HUDEP-2 (cell line): Measurements from ENCODE around the gene LYG1.
"Not testable (repeated sequence)": the region's sequence is repeated elsewhere in the genome, so short reads cannot be mapped to it uniquely, and the experiment has no call there.

Experiments used
- DNase-seq, 76 experiments: peaks; one replicate each; lab custom pipeline; 2025; ENCODE audit not compliant: unreplicated experiment in 76 of 76; lab: John Stamatoyannopoulos, UW

LYG1 gene

DNA sequence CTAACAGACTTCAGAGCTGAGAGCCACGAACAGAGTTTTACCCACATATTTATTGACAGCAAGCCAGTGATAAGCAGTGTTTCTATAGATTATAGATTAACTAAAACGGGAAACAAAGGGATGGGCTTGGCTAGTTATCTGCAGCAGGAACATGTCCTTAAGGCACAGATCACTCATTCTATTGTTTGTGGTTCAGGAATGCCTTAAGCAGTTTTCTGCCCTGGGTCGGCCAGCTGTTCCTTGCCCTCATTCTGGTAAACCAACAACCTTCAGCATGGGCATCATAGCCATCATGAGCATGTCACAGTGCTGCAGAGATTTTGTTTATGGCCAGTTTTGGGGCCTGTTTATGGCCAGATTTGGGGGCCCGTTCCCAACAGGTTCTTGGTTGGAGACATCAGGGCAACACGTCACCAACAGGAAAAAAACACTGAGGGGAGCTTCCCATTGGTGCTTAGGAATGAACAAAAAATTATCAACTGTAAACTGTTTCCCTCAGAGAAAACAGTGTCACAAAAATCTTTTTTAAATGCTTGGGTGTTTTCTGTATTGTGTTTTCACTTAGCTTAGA, 22.7 kb downstream of the LYG1 start:
- DNase-seq = not testable (repeated sequence)

DNA sequence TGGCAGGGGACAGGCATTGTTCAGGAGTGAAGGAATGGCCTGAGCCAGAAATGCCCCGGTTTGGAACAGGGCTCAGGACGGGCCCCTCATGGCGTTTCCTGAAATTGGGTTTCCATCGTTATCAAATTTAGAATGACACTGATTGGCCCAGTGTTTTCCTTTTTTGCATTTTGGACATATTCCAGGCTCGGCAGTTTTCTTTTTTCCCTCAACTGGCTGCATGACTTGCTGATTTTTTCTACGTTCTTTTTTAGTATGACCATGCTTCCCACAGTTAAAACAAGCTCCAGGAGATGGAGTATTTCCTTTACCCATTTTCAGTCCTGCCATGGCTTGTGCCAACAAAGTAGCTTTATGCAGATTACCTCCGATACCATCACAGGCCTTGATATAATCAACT, 25.1 kb downstream of the LYG1 start:
- no peak for DNase-seq

DNA sequence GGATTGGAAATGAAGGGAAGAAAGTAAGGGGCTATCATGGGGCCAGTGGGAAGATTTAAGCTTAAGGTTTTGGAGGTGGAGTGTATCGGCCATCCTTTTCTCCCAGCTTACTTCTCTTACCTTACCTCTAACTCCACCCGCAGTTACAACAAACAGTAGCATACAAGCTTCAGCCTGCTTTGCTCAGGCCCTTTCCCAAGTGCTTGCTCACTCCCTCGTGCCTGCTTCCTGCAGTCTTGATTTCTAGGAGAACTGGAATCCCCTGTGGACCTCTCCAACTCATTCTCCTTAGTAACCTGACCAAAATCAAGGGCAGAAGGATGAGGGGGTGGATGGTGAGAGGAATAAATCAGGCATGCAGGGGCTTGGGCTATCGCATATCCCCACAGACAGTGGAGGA, 39.8 kb downstream of the LYG1 start:
- no peak for DNase-seq

DNA sequence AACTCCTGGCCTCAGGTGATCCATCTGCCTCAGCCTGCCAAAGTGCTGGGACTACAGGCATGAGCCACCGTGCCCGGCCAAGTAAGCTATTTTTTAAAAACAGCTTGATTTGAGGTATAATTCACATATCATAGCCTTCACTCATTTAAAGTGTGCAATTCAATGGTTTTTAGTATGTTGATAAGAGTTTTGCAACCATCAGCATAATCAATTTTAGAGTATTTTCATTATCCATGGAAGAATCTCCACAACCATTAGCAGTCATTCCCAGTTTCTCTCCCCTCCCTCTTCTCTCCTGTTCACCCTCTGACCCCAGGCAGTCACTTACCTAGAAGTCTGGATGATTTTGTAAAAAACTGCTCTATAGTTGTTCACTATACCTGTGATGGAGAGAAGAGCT, 40.8 kb downstream of the LYG1 start:
- no peak for DNase-seq

DNA sequence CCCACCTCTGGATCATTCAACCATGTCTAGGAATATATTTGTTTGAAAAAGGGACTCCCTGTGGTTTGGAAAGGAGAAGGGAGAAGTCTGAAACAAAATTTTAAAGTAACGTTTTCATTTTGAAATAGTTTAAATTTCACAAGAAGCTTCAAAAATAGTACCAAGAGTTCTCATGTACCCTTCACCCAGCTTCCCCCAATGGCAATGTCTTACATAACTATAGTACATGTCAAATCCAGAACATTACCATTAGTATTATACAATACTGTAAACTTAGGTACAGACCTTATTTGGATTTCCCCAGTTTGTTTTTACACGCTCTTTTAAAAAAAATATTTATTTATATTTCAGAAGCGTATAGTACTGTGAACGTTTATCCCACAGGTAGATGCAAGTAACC, 41.5 kb downstream of the LYG1 start:
- DNase-seq = no peak

DNA sequence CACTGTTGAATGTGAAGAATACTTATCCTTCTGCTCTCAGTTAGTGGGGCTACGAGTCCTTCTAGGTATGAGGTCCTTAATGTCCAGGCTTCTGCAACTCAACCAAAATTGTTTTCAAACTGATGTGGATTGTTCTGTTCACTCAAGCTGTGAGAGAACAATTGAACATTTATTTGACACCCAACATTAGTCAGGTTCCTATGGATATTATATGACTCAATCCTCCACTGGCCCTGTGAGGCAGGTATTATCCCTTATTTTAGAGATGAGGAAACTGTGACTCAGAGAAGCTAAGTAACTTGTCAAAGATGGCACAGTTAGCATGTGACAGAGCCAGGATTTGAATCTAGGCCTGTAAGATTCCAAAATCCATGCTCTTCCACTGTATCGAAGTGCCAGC, 44.3 kb downstream of the LYG1 start:
- DNase-seq = no peak

DNA sequence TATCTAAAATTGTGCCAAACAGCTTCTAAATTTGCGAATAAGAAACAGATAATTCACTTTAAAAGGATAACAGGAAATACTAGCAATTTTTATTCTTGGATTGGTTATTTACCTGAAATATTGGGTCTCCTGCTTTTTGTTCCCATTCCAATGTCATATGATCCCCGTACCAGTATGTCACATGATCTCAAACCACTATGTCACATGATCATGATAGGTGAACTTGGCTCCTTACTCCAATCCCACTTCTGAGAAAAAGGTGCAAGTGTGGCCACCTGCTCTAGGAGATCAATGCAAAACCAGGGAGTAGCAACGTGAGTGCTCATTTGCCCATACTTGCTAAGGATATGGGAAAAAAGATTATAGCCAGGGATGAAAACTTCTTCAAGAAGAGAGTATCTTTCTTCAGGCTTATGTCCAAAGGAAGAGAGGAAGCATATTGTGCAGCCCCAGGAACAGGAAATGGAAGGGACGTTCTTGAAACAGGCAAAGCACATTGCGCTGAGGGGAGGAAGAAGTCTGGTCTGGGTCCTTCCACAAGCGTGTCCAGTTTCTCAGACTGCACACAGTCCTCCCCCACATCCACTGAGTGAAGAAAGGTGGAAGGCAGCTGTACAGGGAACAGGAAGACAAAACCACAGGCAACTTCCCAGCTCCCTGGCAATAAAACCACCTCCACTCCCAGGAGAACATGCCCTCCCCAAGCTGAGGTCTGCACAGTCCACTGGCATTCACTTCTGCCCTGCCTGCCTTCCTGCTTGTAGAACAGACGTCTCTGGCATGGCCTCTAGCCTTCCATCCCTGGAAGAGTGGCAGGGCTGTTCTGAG, 45.3 kb downstream of the LYG1 start, which contains the start of gene LYG2:
TSS of gene LYG2 (minus strand) at position 176 of the 828 bp plus-strand sequence. CDS start 1,406 bp downstream, outside the sequence.
- no peak for DNase-seq

DNA sequence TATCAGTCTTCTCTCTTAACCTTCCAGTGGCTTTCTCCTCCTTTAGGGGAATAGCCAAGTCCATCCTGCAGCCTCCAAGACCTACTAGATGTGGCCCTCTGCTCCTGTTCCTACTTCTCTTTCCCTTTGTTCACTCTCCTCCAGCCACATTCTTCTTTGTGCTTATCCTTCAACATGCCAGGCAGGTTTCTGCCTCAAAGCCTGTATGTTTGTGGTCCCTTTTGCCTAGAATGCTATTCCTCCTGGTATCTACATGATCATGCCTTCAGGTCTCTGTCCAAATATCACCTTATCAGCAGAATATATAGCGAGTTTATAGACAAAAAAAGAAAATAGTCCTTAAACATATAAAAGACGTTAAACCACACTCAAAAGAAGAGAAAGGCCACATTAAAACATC, 51.0 kb downstream of the LYG1 start:
- no peak for DNase-seq

DNA sequence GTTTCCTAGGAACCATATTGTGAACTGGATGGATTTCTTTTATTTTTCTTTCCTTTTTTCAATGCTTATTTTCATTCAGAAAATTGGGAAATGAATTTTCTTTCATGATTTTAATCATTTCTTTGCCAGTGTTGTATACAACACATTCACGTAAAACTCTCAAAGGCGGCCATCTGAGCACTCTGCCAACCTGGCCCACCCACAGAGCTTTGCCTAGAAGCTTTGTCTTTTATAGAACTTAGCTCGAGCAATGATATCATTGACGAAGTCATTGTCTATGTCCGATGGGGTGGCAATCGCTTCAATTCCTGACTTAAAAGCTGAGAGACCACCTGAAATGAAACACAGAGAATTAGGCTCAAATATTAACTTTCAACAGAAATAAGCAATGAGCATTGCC, 58.8 kb downstream of the LYG1 start:
- DNase-seq = no peak

DNA sequence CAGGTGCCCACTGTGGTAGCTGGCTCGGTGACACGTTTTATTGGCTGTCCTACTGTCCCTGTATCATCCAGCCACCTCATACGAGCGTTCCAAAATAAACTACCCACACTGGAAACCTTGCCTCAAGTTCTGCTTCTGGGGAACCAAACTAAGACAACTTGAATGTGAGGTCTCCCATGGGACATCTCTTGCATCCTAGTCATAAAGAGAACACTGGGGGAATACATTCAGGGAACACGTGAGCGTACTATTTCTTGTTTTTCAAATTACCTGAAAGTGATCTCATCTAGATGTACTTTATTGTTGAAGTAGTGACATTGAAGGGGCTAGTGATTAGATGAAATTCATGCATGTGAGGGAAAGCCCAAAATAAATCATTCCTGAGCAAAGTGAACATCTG, 60.6 kb downstream of the LYG1 start:
- DNase-seq = no peak

DNA sequence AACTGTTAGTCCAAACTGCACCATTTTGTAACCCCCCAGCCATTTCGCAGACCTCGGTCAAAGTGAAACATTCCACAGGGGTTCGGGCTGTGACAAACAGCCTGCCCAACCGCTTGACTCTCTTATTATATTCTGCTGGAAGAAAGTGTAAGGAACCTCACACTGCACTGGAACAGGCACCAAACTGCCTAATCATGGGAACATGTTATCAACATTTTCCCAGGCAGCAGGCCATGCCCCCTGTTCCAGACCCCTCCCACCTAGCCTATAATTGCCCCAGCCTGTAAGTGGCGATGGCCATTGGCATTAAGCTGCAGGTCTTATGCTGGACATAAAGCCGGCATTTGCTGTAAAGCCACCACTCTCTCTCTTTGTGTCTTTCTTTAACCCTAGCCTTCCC, 62.4 kb downstream of the LYG1 start:
- no peak for DNase-seq
